HCT116 (cell line): ENCODE measurements around the gene IL19. TPM values are rescaled to one million over a fixed set of nuclear protein-coding genes. Genes with fewer than 3 reads are reported as not detected.

Experiments
- ATAC-seq: fragments of 200-7000 bp; cut with Tn5 transposase; 2 replicates; pipeline ENCODE4 v1.9.1; 2020; ENCODE audit warnings: mild to moderate bottlenecking, moderate library complexity
- BruUV-seq: library from RNA; stranded (reverse); fragments of 400-500 nt; replicated peaks from 2 replicates; lab custom pipeline; 2021; lab: Mats Ljungman, UMichigan
- CTCF ChIA-PET: fragments of 300-600 bp; sonication (Branson Sonifier 250); formaldehyde crosslinking; loops from one replicate; lab custom pipeline; 2021; ENCODE audit warnings: antibody characterized with exemption; lab: Charles Lee
- POLR2A ChIA-PET: fragments of 300-600, 350-600 bp; sonication (Branson Sonifier 250); formaldehyde crosslinking; loops from one replicate; lab custom pipeline; 2021; ENCODE audit warnings: antibody characterized with exemption; lab: Charles Lee
- RAD21 ChIA-PET, 2 experiments: fragments of 300-600 bp; sonication (Branson Sonifier 250); formaldehyde crosslinking; loops; one replicate each; lab custom pipeline; 2023; ENCODE audit warnings: low total read pairs in 2 of 2; ENCODE audit not compliant: uncharacterized antibody in 2 of 2, unreplicated experiment in 2 of 2, low non-redundant PET in 1 of 2; lab: Charles Lee
- DNase-seq: peaks from one replicate; pipeline ENCODE4 v3.0.0-alpha.2; 2010; ENCODE audit warnings: low read depth, low spot score
- H2AFZ ChIP-seq: fragments of 200-600 bp; shearing (Covaris generic), sonication (generic); 2 replicates; pipeline ENCODE4 v1.6.1; 2017; ENCODE audit warnings: low read depth, mixed run types, mixed read lengths, antibody characterized with exemption, low read length; ENCODE audit not compliant: poor library complexity, severe bottlenecking
- H3K27ac ChIP-seq: 2 replicates; pipeline ENCODE4 v1.5.1; 2012; ENCODE audit warnings: low read depth, low read length
- H3K27me3 ChIP-seq: fragments of 200-600 bp; sonication (generic); 2 replicates; pipeline ENCODE4 v1.6.1; 2016; ENCODE audit warnings: mixed run types, low read length, mixed read lengths; ENCODE audit not compliant: insufficient read depth
- H3K36me3 ChIP-seq, 2 experiments: fragments of 200-500 bp in 1 of 2; fragments of 200-600 bp in 1 of 2; sonication (Bioruptor generic) in 1 of 2; sonication (generic) in 1 of 2; 2 replicates each; pipeline versions ENCODE4 v1.5.1 to v1.6.1; 2014 to 2016; ENCODE audit warnings: low read length in 2 of 2, inconsistent platforms in 1 of 2, mixed read lengths in 1 of 2, mixed run types in 1 of 2; ENCODE audit not compliant: insufficient read depth in 2 of 2, control insufficient read depth in 1 of 2
- H3K4me1 ChIP-seq, 2 experiments: fragments of 200-600 bp in 1 of 2; sonication (generic) in 1 of 2; 2 replicates each; pipeline versions ENCODE4 v1.5.1 to v1.6.1; 2012 to 2017; ENCODE audit warnings: low read length in 2 of 2, inconsistent platforms in 1 of 2, mild to moderate bottlenecking in 1 of 2, mixed read lengths in 1 of 2, mixed run types in 1 of 2, moderate library complexity in 1 of 2; ENCODE audit not compliant: insufficient read depth in 2 of 2, control insufficient read depth in 1 of 2
- H3K4me2 ChIP-seq: fragments of 200-600 bp; sonication (generic); 2 replicates; pipeline ENCODE4 v1.6.1; 2017; ENCODE audit warnings: mixed run types, low read length, mixed read lengths
- H3K4me3 ChIP-seq, 2 experiments: fragments of 200-600 bp in 1 of 2; sonication (generic) in 1 of 2; replicated peaks in 1 of 2; 2 replicates each; pipeline ENCODE4 v1.5.1; 2011 to 2016; ENCODE audit warnings: low read length in 2 of 2, control low read depth in 1 of 2, low read depth in 1 of 2, mild to moderate bottlenecking in 1 of 2, mixed read lengths in 1 of 2, mixed run types in 1 of 2
- H3K79me2 ChIP-seq: fragments of 200-600 bp; sonication (generic); 2 replicates; pipeline ENCODE4 v1.6.1; 2017; ENCODE audit warnings: mild to moderate bottlenecking, mixed run types, low read length, moderate library complexity, mixed read lengths; ENCODE audit not compliant: insufficient read depth
- H3K9ac ChIP-seq: fragments of 200-600 bp; sonication (generic); 2 replicates; pipeline ENCODE4 v1.6.1; 2016; ENCODE audit warnings: low read length, mixed read lengths
- H3K9me2 ChIP-seq: fragments of 200-600 bp; sonication (generic), shearing (Covaris generic); 2 replicates; pipeline ENCODE4 v1.6.1; 2017; ENCODE audit warnings: mixed run types, mild to moderate bottlenecking, moderate library complexity; ENCODE audit not compliant: insufficient read depth
- H3K9me3 ChIP-seq, 2 experiments: fragments of 200-500 bp in 1 of 2; fragments of 200-600 bp in 1 of 2; sonication (Bioruptor generic) in 1 of 2; sonication (generic) in 1 of 2; 2 replicates each; pipeline ENCODE4 v1.6.1; 2014 to 2017; ENCODE audit warnings: low read length in 2 of 2, mixed read lengths in 2 of 2, inconsistent platforms in 1 of 2, low read depth in 1 of 2, mild to moderate bottlenecking in 1 of 2, mixed run types in 1 of 2, moderate library complexity in 1 of 2; ENCODE audit not compliant: control insufficient read depth in 1 of 2, insufficient read depth in 1 of 2
- H4K20me1 ChIP-seq: fragments of 200-600 bp; sonication (generic), shearing (Covaris generic); 2 replicates; pipeline ENCODE4 v1.6.1; 2017; ENCODE audit warnings: mixed run types, mild to moderate bottlenecking, moderate library complexity; ENCODE audit not compliant: insufficient read depth
- CBX3 ChIP-seq: IDR thresholded peaks from 2 replicates; pipeline ENCODE4 v1.6.1; 2012; ENCODE audit warnings: low read depth
- CTCF ChIP-seq, 3 experiments: fragments of 200-600 bp in 1 of 3; sonication (generic) in 1 of 3; IDR thresholded peaks in 2 of 3; conservative IDR thresholded peaks in 1 of 3; 2 replicates each; pipeline ENCODE4 v1.5.1; 2012 to 2017; ENCODE audit warnings: low read depth in 2 of 3, low read length in 2 of 3, antibody characterized with exemption in 1 of 3, borderline replicate concordance in 1 of 3, control low read depth in 1 of 3, mild to moderate bottlenecking in 1 of 3, mixed read lengths in 1 of 3, mixed run types in 1 of 3, moderate library complexity in 1 of 3; ENCODE audit not compliant: insufficient read depth in 1 of 3
- EGR1 ChIP-seq: IDR thresholded peaks from 2 replicates; pipeline ENCODE4 v1.6.1; 2012; ENCODE audit warnings: low read depth
- ELF1 ChIP-seq: IDR thresholded peaks from 2 replicates; pipeline ENCODE4 v1.6.1; 2012; ENCODE audit warnings: low read depth, borderline replicate concordance
- EZH2 ChIP-seq: fragments of 200-600 bp; sonication (generic); IDR thresholded peaks from 2 replicates; pipeline ENCODE4 v1.6.1; 2017; ENCODE audit warnings: antibody characterized with exemption, mixed run types
- EZH2phosphoT487 ChIP-seq: fragments of 200-600 bp; IDR thresholded peaks from 2 replicates; pipeline ENCODE4 v1.6.1; 2018; ENCODE audit warnings: antibody characterized with exemption, borderline replicate concordance
- FOSL1 ChIP-seq: IDR thresholded peaks from 2 replicates; pipeline ENCODE4 v1.6.1; 2012; ENCODE audit warnings: low read depth
- JUND ChIP-seq: IDR thresholded peaks from 2 replicates; pipeline ENCODE4 v1.6.1; 2012
- MAX ChIP-seq: IDR thresholded peaks from 2 replicates; pipeline ENCODE4 v1.6.1; 2012
- POLR2A ChIP-seq: IDR thresholded peaks from 2 replicates; pipeline ENCODE4 v1.7.0; 2011; ENCODE audit warnings: borderline replicate concordance; ENCODE audit not compliant: insufficient read depth, insufficient read length; ENCODE audit errors: extremely low read depth
- RAD21 ChIP-seq: IDR thresholded peaks from 2 replicates; pipeline ENCODE4 v1.6.1; 2012; ENCODE audit warnings: low read depth, mild to moderate bottlenecking
- SIN3A ChIP-seq: IDR thresholded peaks from 2 replicates; pipeline ENCODE4 v1.6.1; 2012; ENCODE audit warnings: low read depth
- SP1 ChIP-seq: IDR thresholded peaks from 2 replicates; pipeline ENCODE4 v1.6.1; 2012; ENCODE audit warnings: low read depth
- SRF ChIP-seq: IDR thresholded peaks from 2 replicates; pipeline ENCODE4 v1.6.1; 2012; ENCODE audit warnings: low read depth
- TCF7L2 ChIP-seq: IDR thresholded peaks from 2 replicates; pipeline ENCODE4 v1.7.0; 2011; ENCODE audit warnings: borderline replicate concordance, inconsistent platforms; ENCODE audit not compliant: insufficient read depth, insufficient read length; ENCODE audit errors: extremely low read depth
- YY1 ChIP-seq: IDR thresholded peaks from 2 replicates; pipeline ENCODE4 v1.6.1; 2011; ENCODE audit warnings: low read length, low read depth, moderate library complexity, mild to moderate bottlenecking; ENCODE audit not compliant: insufficient replicate concordance; ENCODE audit errors: extremely low read depth
- ZFX ChIP-seq: fragments of 450-650 bp; IDR thresholded peaks from 2 replicates; pipeline ENCODE4 v1.6.1; 2017
- ZNF274 ChIP-seq: fragments of 200-500 bp; sonication (Bioruptor generic); IDR thresholded peaks from 2 replicates; pipeline ENCODE4 v1.6.1; 2014; ENCODE audit warnings: mild to moderate bottlenecking, low read depth, low read length, inconsistent platforms
- intact Hi-C: fragments of 100-400 bp; cut with micrococcal nuclease; formaldehyde crosslinking; loops from 2 replicates; pipeline ENCODE4 v1.10.0; 2022
- total RNA-seq: library from RNA; stranded (reverse); gene quantifications from one replicate; pipeline ENCODE4 v1.2.1, GENCODE V29; 2021; ENCODE audit not compliant: unreplicated experiment
- TF ChIP-seq, protein P1 (sequence below): IDR thresholded peaks from 2 replicates; pipeline ENCODE4 v1.6.1; 2012

The IL19 gene
- total RNA-seq, 1 experiment from 2014 or later: not detected

GRCh38 chr1:206867716-206868115, 97.1 kb downstream of the IL19 start:
- Histone ChIP-seq H3K9ac (no peak overlapping the region), H3K4me3 (no peak overlapping the region), H3K9me2 (no peaks in the 10 kb centered on the region), H4K20me1 (no peaks in the 10 kb centered on the region), H3K9me3 (no peaks in the 10 kb centered on the region), H3K36me3 (no peaks in the 10 kb centered on the region), H3K4me2 (no peak overlapping the region), H3K4me1 (peaks cover 0 to 7% of the 10 kb centered on the region in 2 experiments; a peak in 2 of 4 replicates), H3K79me2 (no peaks in the 10 kb centered on the region), H3K27me3 (no peaks in the 10 kb centered on the region), H3K27ac (no peak overlapping the region), H2AFZ (no peak overlapping the region)
- ATAC-seq (no peak), DNase-seq (no peak)
- POLR2A ChIA-PET: no interaction called here
- no TSS peak for BruUV-seq
- CTCF ChIA-PET: no interaction called here
- TF ChIP-seq MAX (no peak), SIN3A (no peak), ZFX (no peak), ZNF274 (no peak), RAD21 (no peak), SP1 (no peak), JUND (no peak), YY1 (no peak), CBX3 (no peak)
- TF ChIP-seq, protein P1, sequence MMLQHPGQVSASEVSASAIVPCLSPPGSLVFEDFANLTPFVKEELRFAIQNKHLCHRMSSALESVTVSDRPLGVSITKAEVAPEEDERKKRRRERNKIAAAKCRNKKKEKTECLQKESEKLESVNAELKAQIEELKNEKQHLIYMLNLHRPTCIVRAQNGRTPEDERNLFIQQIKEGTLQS: no peak
- RAD21 ChIA-PET: no interaction called here
- intact Hi-C loops: no loop called here

DNA sequence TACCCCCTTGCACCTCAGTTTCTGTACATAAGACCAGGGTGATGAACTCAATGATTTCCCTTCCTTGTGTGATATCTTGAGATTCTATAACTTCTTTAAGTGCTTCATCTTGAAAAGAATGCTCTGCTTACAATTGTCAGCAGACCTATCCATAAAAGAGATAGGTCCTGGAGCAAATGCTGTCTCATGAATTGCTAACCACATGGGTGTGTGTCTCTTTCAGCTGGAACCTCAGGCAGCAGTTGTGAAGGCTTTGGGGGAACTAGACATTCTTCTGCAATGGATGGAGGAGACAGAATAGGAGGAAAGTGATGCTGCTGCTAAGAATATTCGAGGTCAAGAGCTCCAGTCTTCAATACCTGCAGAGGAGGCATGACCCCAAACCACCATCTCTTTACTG, 97.7 kb downstream of the IL19 start:
- no TSS peak for BruUV-seq
- Histone ChIP-seq H3K4me1 (peaks cover 0 to 7% of the 10 kb centered on the region in 2 experiments; a peak in 2 of 4 replicates), H3K4me3 (no peak overlapping the region), H3K36me3 (no peaks in the 10 kb centered on the region), H4K20me1 (no peaks in the 10 kb centered on the region), H3K27me3 (no peaks in the 10 kb centered on the region), H3K9ac (no peak overlapping the region), H3K9me3 (no peaks in the 10 kb centered on the region), H3K79me2 (no peaks in the 10 kb centered on the region), H3K9me2 (no peaks in the 10 kb centered on the region), H3K27ac (no peak overlapping the region), H2AFZ (no peak overlapping the region), H3K4me2 (no peak overlapping the region)
- ChIA-PET POLR2A (no interaction called here), RAD21 (no interaction called here), CTCF (no interaction called here)
- intact Hi-C loops: no loop called here
- DNase-seq (no peak), ATAC-seq (no peak)
- TF ChIP-seq CTCF (IDR thresholded peaks at IDR 0.05 in 2 of 3, conservative IDR thresholded peaks at IDR 0.05 in 1 of 3; ENCODE audit: borderline replicate concordance in 1 of 3, insufficient read depth in 1 of 3, low read depth in 2 of 3, low read length in 2 of 3) (no peak), FOSL1 (no peak), SRF (no peak), POLR2A (no peak), EZH2 (no peak), SP1 (no peak), ELF1 (no peak), EZH2phosphoT487 (no peak), ZFX (no peak), TCF7L2 (no peak), ZNF274 (no peak), EGR1 (no peak), JUND (no peak), MAX (no peak), CBX3 (no peak), SIN3A (no peak)
- TF ChIP-seq, protein P1: no peak
